IPS-15b (cell line): Measurements from ENCODE around the gene CASS4.

Source experiments
- H3K27me3 ChIP-seq: one replicate; pipeline ENCODE4 v1.6.1; 2013; ENCODE audit warnings: low read length; ENCODE audit not compliant: control insufficient read depth, insufficient read depth
- H3K36me3 ChIP-seq: one replicate; pipeline ENCODE4 v1.6.1; 2013; ENCODE audit warnings: low read length; ENCODE audit not compliant: control insufficient read depth, insufficient read depth
- H3K4me1 ChIP-seq: one replicate; pipeline ENCODE4 v1.6.1; 2013; ENCODE audit warnings: mild to moderate bottlenecking, low read length; ENCODE audit not compliant: control insufficient read depth, insufficient read depth
- H3K4me3 ChIP-seq: one replicate; pipeline ENCODE4 v1.5.1; 2013; ENCODE audit warnings: low read depth, low read length
- H3K9ac ChIP-seq: one replicate; pipeline ENCODE4 v1.6.1; 2013; ENCODE audit warnings: low read depth, mild to moderate bottlenecking, low read length
- H3K9me3 ChIP-seq: one replicate; pipeline ENCODE4 v1.6.1; 2013; ENCODE audit warnings: mild to moderate bottlenecking, low read length; ENCODE audit not compliant: control insufficient read depth, insufficient read depth

Gene CASS4, protein sequence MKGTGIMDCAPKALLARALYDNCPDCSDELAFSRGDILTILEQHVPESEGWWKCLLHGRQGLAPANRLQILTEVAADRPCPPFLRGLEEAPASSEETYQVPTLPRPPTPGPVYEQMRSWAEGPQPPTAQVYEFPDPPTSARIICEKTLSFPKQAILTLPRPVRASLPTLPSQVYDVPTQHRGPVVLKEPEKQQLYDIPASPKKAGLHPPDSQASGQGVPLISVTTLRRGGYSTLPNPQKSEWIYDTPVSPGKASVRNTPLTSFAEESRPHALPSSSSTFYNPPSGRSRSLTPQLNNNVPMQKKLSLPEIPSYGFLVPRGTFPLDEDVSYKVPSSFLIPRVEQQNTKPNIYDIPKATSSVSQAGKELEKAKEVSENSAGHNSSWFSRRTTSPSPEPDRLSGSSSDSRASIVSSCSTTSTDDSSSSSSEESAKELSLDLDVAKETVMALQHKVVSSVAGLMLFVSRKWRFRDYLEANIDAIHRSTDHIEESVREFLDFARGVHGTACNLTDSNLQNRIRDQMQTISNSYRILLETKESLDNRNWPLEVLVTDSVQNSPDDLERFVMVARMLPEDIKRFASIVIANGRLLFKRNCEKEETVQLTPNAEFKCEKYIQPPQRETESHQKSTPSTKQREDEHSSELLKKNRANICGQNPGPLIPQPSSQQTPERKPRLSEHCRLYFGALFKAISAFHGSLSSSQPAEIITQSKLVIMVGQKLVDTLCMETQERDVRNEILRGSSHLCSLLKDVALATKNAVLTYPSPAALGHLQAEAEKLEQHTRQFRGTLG

DNA sequence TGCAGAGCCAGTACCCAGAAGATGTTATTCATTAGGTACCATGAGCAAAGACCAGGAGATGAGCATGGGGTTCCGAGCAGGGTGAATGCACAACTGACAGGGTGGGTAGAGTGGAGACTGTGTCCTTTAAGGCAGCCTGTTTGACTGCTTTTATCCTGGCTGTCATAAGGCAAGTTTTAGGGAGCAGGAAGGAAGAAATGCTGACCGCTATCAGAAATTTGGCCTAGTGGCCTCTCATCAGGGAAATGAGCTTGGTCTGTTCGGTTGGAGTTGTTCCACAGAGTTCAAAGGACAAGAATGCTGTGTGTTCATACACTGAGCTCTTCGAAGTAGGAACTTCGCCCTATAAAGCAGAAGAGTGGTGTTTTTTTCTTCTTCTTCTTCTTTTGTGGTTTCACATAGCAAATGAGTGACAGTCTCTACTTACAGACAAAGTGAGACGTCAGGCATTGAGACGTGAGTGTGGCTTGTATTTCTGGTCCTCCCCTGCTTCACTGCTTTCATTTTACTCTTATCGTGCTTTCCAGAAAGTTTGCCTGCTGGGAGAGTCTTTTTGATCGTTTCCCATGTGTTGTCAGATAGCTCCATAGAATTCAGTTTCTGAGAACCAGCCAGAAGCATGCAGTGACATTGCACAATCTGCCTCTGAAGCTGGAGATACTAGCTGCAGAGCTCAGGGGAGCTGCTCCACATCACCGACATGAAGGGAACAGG, at the start of gene CASS4:
CASS4 (plus strand) TSS at position 502 of the 714 bp plus-strand sequence; CDS start at position 701, 199 bp downstream.
- no peak within 1 kb of the TSS for H3K4me3 ChIP-seq
- H3K9me3 ChIP-seq = no peaks in the 10 kb centered on the region
- no peak within 1 kb of the TSS for H3K9ac ChIP-seq
- H3K4me1 ChIP-seq = no peaks in the 10 kb centered on the region
- H3K36me3 ChIP-seq = peaks cover 9% of the 10 kb centered on the region
- no peaks in the 10 kb centered on the region for H3K27me3 ChIP-seq

DNA sequence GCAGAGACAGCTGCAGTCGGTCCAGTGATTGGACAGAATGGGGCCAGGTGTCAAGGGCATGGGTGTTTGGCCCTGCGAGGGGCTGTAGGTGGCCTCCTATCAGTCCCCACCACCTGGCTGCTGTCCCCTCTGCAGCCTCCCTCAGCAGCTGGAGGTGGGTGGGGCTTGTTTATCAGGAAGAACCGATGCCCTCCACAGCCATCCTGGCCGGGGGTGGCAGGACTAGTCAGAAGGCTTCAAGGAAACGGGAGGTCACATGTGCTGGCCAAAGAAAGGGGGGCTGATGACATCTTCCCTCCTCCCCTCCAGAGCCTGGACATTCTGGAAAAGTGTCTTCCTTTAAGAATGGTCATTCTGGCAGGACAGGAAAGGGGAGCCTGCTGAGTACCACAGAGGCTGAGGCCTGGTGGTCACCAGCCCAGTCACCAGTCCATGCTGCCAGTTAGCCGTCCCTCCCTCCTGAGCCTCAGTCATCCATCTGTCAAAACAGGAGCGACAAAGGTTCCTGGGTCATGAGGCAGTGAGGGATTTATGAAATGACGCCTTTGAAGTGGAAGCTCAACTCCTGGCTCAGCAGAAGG, 49.1 kb upstream of the CASS4 start:
- Histone ChIP-seq H3K9ac (no peak overlapping the region), H3K9me3 (no peaks in the 10 kb centered on the region), H3K36me3 (peaks cover 2% of the 10 kb centered on the region), H3K4me3 (no peak overlapping the region), H3K4me1 (peaks cover 4% of the 10 kb centered on the region), H3K27me3 (peaks cover 8% of the 10 kb centered on the region)

DNA sequence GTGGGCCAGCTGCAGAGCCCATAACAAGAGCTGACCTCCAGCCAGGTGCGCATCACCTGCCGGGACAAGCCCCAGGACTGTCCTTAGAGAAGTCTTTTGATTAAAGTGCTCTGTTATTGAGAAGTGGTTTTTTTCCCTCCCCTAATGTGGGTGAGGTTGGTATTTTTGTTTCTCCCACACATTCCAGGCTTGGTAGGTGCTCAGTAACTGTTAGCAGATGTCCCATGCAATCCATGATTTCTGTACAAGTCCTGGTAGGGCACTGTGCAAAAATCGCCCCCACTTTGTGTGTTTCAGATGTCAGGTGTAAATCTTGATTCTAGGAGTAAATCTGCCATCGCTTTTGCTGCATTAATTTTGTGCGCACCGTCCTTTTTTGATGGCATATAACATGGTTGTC, 48.6 kb upstream of the CASS4 start:
- no peaks in the 10 kb centered on the region for H3K9me3 ChIP-seq
- H3K4me1 ChIP-seq = peaks cover 4% of the 10 kb centered on the region
- H3K9ac ChIP-seq = no peak overlapping the region
- peaks cover 8% of the 10 kb centered on the region for H3K27me3 ChIP-seq
- no peak overlapping the region for H3K4me3 ChIP-seq
- H3K36me3 ChIP-seq = peaks cover 2% of the 10 kb centered on the region

DNA sequence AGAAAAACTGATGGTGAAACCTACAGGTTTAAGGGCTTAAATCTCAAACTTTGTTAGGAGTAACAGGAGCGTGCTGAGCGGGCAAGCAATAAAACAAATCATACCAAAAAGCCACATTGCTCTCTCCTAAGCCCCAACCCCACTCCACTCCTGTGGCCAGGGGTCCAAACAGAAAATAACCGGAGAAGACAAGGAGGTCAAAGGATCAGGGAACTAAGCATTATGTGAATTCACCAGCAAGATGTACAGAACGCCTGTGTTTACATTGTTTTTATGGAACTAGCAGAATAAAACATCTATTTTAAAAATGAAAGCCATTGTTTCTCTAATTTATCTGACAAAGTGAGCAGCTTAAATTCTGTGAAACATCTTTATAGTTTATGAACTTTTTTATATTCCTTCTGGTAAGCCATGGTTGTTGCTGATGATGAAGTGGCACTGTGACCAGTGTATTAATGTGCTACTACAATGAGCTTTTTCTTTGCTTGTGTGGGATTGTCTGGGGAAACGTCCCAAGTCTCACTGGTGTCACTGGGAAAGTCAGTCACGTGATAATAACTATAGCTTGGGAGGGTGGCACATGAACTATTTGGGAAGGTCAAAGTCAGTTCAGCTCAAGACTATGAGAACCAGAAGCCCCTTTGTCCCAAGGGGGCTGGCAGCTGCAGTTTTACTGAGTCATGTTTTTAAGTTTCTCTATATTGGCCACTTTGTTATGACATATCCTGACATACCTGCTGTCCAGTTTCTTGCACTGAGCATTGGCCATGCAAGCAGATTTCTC, 43.5 kb upstream of the CASS4 start:
- peaks cover 13% of the 10 kb centered on the region for H3K36me3 ChIP-seq
- no peaks in the 10 kb centered on the region for H3K4me1 ChIP-seq

DNA sequence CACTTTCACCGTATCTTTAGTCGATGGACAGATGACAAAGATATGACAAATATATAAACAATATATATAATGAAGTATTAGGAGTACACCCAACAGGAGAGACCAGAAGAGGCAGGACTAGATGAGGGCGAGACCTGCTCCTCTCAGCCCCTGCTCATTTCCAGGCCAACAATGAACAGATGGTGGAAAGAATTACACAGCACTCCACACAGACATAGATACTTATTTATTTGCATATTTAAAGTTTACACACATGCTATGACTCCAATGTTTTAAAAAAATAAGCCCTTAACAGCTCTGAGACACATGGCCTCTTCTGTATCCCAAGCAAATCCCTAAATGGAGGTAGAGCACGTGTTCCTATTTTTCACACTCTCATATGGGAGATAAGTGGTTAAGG, 42.9 kb upstream of the CASS4 start:
- Histone ChIP-seq H3K4me3 (no peak overlapping the region), H3K4me1 (no peaks in the 10 kb centered on the region), H3K9ac (no peak overlapping the region), H3K9me3 (no peaks in the 10 kb centered on the region), H3K36me3 (peaks cover 13% of the 10 kb centered on the region), H3K27me3 (no peaks in the 10 kb centered on the region)

More for the DNA sequence above, 43.5 kb upstream of the CASS4 start:
- H3K9ac ChIP-seq = no peak overlapping the region
- H3K27me3 ChIP-seq = no peaks in the 10 kb centered on the region
- no peak overlapping the region for H3K4me3 ChIP-seq
- no peaks in the 10 kb centered on the region for H3K9me3 ChIP-seq

DNA sequence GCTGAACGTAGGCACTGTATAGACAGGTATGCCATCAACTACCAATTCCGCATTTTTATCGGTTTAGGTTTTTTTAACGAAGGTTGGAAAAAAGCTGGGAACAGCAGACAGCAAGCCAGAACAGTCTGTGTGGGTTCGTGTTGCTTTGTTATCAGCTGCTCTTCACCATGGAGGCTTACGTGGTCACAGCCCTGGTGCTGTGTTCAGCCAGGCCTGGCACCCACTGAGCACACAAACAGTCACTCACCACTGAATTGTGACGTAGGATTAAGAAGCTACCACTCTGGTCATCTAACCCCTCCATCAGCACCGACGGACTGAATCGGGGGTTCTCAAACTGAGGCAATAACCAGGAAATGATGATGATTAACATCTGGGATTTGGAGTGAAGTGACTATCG, 40.1 kb upstream of the CASS4 start:
- no peak overlapping the region for H3K9ac ChIP-seq
- no peaks in the 10 kb centered on the region for H3K9me3 ChIP-seq
- H3K4me1 ChIP-seq = no peaks in the 10 kb centered on the region
- H3K36me3 ChIP-seq = peaks cover 11% of the 10 kb centered on the region
- H3K4me3 ChIP-seq = no peak overlapping the region
- no peaks in the 10 kb centered on the region for H3K27me3 ChIP-seq

DNA sequence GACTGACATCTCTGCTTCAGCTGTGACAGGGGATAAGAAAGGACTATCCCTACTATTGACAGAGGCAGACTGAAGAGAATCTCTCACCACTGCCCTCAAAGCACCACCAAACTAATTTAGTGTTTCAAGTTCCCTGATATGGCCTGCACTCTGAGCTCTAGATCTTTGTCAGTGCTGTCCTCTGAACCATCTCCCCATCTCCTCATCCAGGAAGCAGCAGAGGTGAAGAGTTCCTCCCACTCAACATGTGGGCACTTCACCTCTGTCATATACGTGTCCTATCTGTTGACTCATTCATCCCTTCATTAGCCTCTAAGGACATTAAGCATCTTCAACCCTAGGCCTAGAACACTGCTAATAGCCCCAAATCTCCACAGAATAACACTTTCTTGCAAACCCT, 39.2 kb upstream of the CASS4 start:
- no peaks in the 10 kb centered on the region for H3K4me1 ChIP-seq
- no peak overlapping the region for H3K4me3 ChIP-seq
- no peaks in the 10 kb centered on the region for H3K27me3 ChIP-seq
- peaks cover 11% of the 10 kb centered on the region for H3K36me3 ChIP-seq
- no peak overlapping the region for H3K9ac ChIP-seq
- H3K9me3 ChIP-seq = no peaks in the 10 kb centered on the region

DNA sequence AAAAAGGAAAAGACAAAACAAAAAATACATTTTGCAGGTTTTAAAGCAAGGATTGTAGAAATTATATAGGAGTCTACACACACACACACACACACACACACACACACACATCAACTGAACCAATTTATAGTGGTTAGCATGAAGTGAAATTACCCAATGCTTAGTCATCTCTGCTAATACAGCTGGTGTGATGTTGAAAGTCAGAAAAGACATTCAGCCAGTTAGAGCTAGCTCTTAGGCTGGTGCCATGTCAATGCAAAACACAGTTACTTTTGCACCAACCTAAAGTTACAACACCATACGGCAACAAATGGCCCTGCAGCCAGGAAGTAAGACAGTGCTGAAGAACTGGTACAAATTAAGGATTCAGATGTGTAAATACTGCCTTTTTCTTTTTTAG, 38.1 kb upstream of the CASS4 start:
- H3K9ac ChIP-seq = no peak overlapping the region
- H3K36me3 ChIP-seq = peaks cover 12% of the 10 kb centered on the region
- H3K27me3 ChIP-seq = no peaks in the 10 kb centered on the region

DNA sequence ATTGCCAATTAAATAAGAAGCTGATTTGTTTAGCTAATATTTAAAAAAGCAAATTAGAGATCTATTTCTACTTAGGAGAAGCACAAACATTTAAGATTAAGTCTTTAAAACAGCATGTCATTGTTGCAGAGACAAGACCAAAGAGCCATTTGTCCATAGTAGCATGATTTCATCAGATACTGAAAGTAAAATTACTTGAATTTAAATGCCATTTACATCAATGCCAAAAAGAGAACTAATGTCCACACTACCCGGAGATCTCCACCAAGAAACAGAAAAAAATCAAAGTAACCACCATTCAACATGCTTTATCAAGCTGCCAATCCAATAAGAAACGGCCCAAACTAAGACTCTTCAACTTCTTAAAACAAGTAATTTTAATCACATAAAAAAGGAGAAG, 35.7 kb upstream of the CASS4 start:
- H3K4me3 ChIP-seq = no peak overlapping the region
- H3K27me3 ChIP-seq = no peaks in the 10 kb centered on the region
- no peaks in the 10 kb centered on the region for H3K4me1 ChIP-seq
- H3K9ac ChIP-seq = no peak overlapping the region
- peaks cover 6% of the 10 kb centered on the region for H3K36me3 ChIP-seq
- H3K9me3 ChIP-seq = no peaks in the 10 kb centered on the region

More for the DNA sequence above, 38.1 kb upstream of the CASS4 start:
- Histone ChIP-seq H3K4me1 (no peaks in the 10 kb centered on the region), H3K9me3 (no peaks in the 10 kb centered on the region), H3K4me3 (no peak overlapping the region)

DNA sequence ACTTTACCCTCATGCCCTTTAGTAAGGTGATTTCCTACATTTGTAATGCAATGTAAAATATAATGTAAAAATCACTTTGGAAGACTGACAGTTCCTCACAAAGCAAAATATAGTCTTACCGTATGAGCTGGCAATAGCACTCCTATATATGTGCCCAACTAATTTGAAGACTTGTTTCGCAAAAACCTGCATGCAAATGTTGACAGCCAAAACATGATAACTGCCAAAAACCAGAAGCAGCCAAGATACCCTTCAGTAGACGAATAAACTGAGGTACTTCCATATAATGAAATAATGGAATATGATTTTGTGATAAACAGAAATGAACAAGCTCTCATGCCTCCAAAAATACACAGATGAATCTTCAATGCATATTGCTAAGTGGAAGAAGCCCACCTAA, 33.7 kb upstream of the CASS4 start:
- no peaks in the 10 kb centered on the region for H3K9me3 ChIP-seq
- H3K9ac ChIP-seq = no peak overlapping the region
- no peaks in the 10 kb centered on the region for H3K4me1 ChIP-seq
- no peak overlapping the region for H3K4me3 ChIP-seq
- H3K27me3 ChIP-seq = no peaks in the 10 kb centered on the region
- peaks cover 2% of the 10 kb centered on the region for H3K36me3 ChIP-seq

DNA sequence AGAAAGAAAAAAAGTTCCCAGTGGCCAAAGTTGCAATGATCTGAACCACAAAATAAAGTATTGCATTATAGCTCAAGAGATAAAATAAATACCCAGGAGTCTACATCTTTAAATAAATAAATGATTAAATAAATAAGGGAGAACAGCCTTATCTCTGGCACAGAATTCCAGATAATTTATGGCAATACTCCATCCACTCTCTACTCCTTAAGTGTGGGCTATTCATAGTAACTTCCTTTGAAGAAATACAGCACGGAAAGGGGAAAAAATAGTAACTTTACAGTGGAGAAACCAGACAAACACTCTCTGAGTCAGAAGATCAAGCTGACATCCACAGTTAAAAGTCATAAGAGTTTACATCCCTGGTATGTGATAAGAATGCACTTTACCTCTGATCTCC, 31.7 kb upstream of the CASS4 start:
- H3K4me3 ChIP-seq = no peak overlapping the region
- H3K27me3 ChIP-seq = no peaks in the 10 kb centered on the region
- peaks cover 8% of the 10 kb centered on the region for H3K36me3 ChIP-seq
- H3K9me3 ChIP-seq = no peaks in the 10 kb centered on the region
- no peaks in the 10 kb centered on the region for H3K4me1 ChIP-seq
- H3K9ac ChIP-seq = no peak overlapping the region
